B cell (primary cell): Measurements from ENCODE around the gene ATG4A. TPM values are rescaled to one million over a fixed set of nuclear protein-coding genes. Genes with fewer than 3 reads are reported as not detected.

Source experiments
- ATAC-seq: fragments of 200-7000 bp; cut with Tn5 transposase; one replicate; pipeline ENCODE4 v1.10.0; 2021; ENCODE audit warnings: low read depth, mild to moderate bottlenecking, moderate number of reproducible peaks, moderate library complexity
- CTCF ChIA-PET: fragments of 350-600 bp; sonication (Branson Sonifier 250); formaldehyde crosslinking; loops from one replicate; lab custom pipeline; 2021; ENCODE audit warnings: antibody characterized with exemption, inconsistent platforms; lab: Charles Lee
- POLR2A ChIA-PET: fragments of 350-600 bp; sonication (Branson Sonifier 250); formaldehyde crosslinking; loops from one replicate; lab custom pipeline; 2021; ENCODE audit warnings: antibody characterized with exemption; lab: Charles Lee
- DNase-seq: peaks from one replicate; pipeline ENCODE4 v3.0.0; 2013
- H2AFZ ChIP-seq: 2 replicates; pipeline ENCODE4 v1.6.1; 2012; ENCODE audit warnings: mild to moderate bottlenecking, low read depth, low read length; ENCODE audit not compliant: insufficient read depth, poor library complexity, severe bottlenecking
- H3K27ac ChIP-seq, 2 donors: 1 replicate in 1 of 2; 2 replicates in 1 of 2; pipeline ENCODE4 v1.5.1; 2012 to 2013; ENCODE audit warnings: low read length in 2 of 2, mild to moderate bottlenecking in 2 of 2, moderate library complexity in 1 of 2
- H3K27me3 ChIP-seq, 4 experiments: fragments of 200-600 bp in 1 of 4; sonication (generic) in 1 of 4; replicated peaks in 1 of 4; 1 replicate in 2 of 4; 2 replicates in 2 of 4; pipeline versions ENCODE4 v1.6.1 to v1.7.0; 2013 to 2016; ENCODE audit warnings: low read length in 3 of 4, mild to moderate bottlenecking in 2 of 4, mixed read lengths in 1 of 4, moderate library complexity in 1 of 4; ENCODE audit not compliant: insufficient read depth in 4 of 4, control insufficient read depth in 3 of 4; ENCODE audit errors: control extremely low read depth in 1 of 4
- H3K36me3 ChIP-seq, 2 experiments: replicated peaks in 1 of 2; 1 replicate in 1 of 2; 2 replicates in 1 of 2; pipeline versions ENCODE4 v1.6.1 to v1.7.1; 2013; ENCODE audit warnings: low read length in 1 of 2; ENCODE audit not compliant: insufficient read depth in 2 of 2, control insufficient read depth in 1 of 2; ENCODE audit errors: control extremely low read depth in 1 of 2, extremely low read depth in 1 of 2
- H3K4me1 ChIP-seq, 2 donors: fragments of 200-600 bp in 1 of 2; sonication (generic) in 1 of 2; 1 replicate in 1 of 2; 2 replicates in 1 of 2; pipeline versions ENCODE4 v1.5.1 to v1.6.1; 2013 to 2017; ENCODE audit warnings: low read length in 2 of 2; ENCODE audit not compliant: control insufficient read depth in 2 of 2, insufficient read depth in 2 of 2
- H3K4me2 ChIP-seq: replicated peaks from 2 replicates; pipeline ENCODE3; 2012; ENCODE audit warnings: mild to moderate bottlenecking, low read depth, low read length; ENCODE audit not compliant: poor library complexity, severe bottlenecking
- H3K4me3 ChIP-seq, 5 experiments: fragments of 200-600 bp in 1 of 5; sonication (generic) in 1 of 5; 1 replicate in 3 of 5; 2 replicates in 2 of 5; pipeline versions ENCODE4 v1.5.1 to v1.7.0; 2011 to 2016; ENCODE audit warnings: low read length in 4 of 5, mild to moderate bottlenecking in 4 of 5, low read depth in 2 of 5, control low read depth in 1 of 5, moderate library complexity in 1 of 5; ENCODE audit not compliant: insufficient read depth in 1 of 5; ENCODE audit errors: control extremely low read depth in 1 of 5, extremely low read depth in 1 of 5
- H3K79me2 ChIP-seq: fragments of 200-600 bp; sonication (generic); one replicate; pipeline ENCODE4 v1.6.0; 2016; ENCODE audit warnings: low read length; ENCODE audit not compliant: control insufficient read depth, insufficient read depth
- H3K9ac ChIP-seq: fragments of 200-600 bp; sonication (generic); 2 replicates; pipeline ENCODE4 v1.6.1; 2017; ENCODE audit warnings: mild to moderate bottlenecking, low read length, moderate library complexity
- H3K9me3 ChIP-seq, 3 donors: one replicate each; pipeline versions ENCODE4 v1.6.1 to v1.7.1; 2013; ENCODE audit warnings: low read length in 2 of 3; ENCODE audit not compliant: control insufficient read depth in 2 of 3, insufficient read depth in 1 of 3; ENCODE audit errors: control extremely low read depth in 1 of 3
- H4K20me1 ChIP-seq: 2 replicates; pipeline ENCODE4 v1.6.0; 2012; ENCODE audit warnings: mild to moderate bottlenecking, low read length; ENCODE audit not compliant: insufficient read depth, control insufficient read depth, poor library complexity, severe bottlenecking
- H3K27ac Mint-ChIP-seq: one replicate; pipeline ENCODE4 v1.8.0; 2021; ENCODE audit warnings: mixed read lengths
- H3K27me3 Mint-ChIP-seq: one replicate; pipeline ENCODE4 v1.8.0; 2021; ENCODE audit warnings: mixed read lengths
- H3K4me1 Mint-ChIP-seq: one replicate; pipeline ENCODE4 v1.8.0; 2021; ENCODE audit warnings: mixed read lengths
- H3K4me3 Mint-ChIP-seq: one replicate; pipeline ENCODE4 v1.8.0; 2021; ENCODE audit warnings: mixed read lengths
- H3K9me3 Mint-ChIP-seq: one replicate; pipeline ENCODE4 v1.8.0; 2022; ENCODE audit warnings: mixed read lengths; ENCODE audit not compliant: insufficient read depth
- EZH2 ChIP-seq: IDR thresholded peaks from 2 replicates; pipeline ENCODE4 v1.6.1; 2012; ENCODE audit warnings: borderline replicate concordance, low read depth, mild to moderate bottlenecking, moderate library complexity, low read length; ENCODE audit not compliant: insufficient read depth, poor library complexity, severe bottlenecking
- WGBS: methylation state at CpG from one replicate; pipeline ENCODE4 v1.1.5; 2013; ENCODE audit warnings: missing lambda C conversion rate; ENCODE audit not compliant: insufficient coverage; 5-methylcytosine and 5-hydroxymethylcytosine counted together
- intact Hi-C: fragments of 100-400 bp; cut with micrococcal nuclease; formaldehyde crosslinking; loops from one replicate; pipeline ENCODE4 v1.10.0; 2022
- polyA plus RNA-seq: library from polyadenylated mRNA; depleted of rRNA; stranded (reverse); fragments of >200 nt; gene quantifications from 2 replicates; pipeline ENCODE4 v1.2.3, GENCODE V29; 2012
- total RNA-seq, 2 donors: library from RNA; stranded (reverse); fragments of 120-200 nt in 1 of 2; gene quantifications; 1 replicate in 1 of 2; 2 replicates in 1 of 2; pipeline versions ENCODE4 v1.2.3 to v1.2.4, GENCODE V29; 2013 to 2022
- TF ChIP-seq, protein P1 (sequence below): fragments of 200-600 bp; IDR thresholded peaks from one replicate; pipeline ENCODE4 v1.8.0; 2022; ENCODE audit warnings: antibody characterized with exemption, mild to moderate bottlenecking

Gene ATG4A
- total and polyA plus RNA-seq, 2 donors (not counting 1 experiment from before 2014, with no cell fraction given), result 6.1 to 11.4 TPM

DNA sequence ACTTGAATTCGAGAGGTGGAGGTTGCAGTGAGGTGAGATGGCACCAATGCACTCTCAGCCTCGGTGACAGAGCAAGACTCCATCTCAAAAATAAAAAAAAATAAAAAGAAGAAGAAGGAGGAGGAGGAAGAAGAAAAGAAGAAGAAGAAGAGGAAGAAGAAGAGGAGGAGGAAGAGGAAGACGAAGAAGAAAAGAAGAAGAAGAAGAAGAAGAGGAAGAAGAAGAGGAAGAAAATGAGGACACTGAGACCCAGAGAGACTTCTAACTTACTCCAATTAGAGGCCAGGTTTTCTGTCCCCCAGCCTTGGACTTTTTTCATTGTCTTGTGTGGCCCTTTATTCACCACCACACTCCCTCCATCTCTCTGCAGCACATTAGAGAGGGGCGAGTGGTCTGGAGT lies 70.7 kb downstream of the ATG4A start:
- Mint-ChIP-seq H3K27ac (no peak overlapping the region), H3K27me3 (no peaks in the 10 kb centered on the region), H3K4me1 (no peaks in the 10 kb centered on the region), H3K9me3 (no peaks in the 10 kb centered on the region), H3K4me3 (no peak overlapping the region)
- ChIA-PET POLR2A (no interaction called here), CTCF (no interaction called here)
- TF ChIP-seq EZH2, result no peak
- TF ChIP-seq, protein P1, sequence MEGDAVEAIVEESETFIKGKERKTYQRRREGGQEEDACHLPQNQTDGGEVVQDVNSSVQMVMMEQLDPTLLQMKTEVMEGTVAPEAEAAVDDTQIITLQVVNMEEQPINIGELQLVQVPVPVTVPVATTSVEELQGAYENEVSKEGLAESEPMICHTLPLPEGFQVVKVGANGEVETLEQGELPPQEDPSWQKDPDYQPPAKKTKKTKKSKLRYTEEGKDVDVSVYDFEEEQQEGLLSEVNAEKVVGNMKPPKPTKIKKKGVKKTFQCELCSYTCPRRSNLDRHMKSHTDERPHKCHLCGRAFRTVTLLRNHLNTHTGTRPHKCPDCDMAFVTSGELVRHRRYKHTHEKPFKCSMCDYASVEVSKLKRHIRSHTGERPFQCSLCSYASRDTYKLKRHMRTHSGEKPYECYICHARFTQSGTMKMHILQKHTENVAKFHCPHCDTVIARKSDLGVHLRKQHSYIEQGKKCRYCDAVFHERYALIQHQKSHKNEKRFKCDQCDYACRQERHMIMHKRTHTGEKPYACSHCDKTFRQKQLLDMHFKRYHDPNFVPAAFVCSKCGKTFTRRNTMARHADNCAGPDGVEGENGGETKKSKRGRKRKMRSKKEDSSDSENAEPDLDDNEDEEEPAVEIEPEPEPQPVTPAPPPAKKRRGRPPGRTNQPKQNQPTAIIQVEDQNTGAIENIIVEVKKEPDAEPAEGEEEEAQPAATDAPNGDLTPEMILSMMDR, result no peak
- intact Hi-C loops, result no loop called here
- no peak overlapping the region for H2AFZ ChIP-seq
- no peak overlapping the region for H3K4me3 ChIP-seq
- no peaks in the 10 kb centered on the region for H3K79me2 ChIP-seq
- H3K36me3 ChIP-seq, result no peaks in the 10 kb centered on the region
- H3K27ac ChIP-seq, result no peak overlapping the region
- no peaks in the 10 kb centered on the region for H3K27me3 ChIP-seq
- WGBS, result no CpG with 5 or more reads among the region's 4 CpGs
- H3K4me1 ChIP-seq, result no peaks in the 10 kb centered on the region
- DNase-seq (no peak), ATAC-seq (no peak)
- no peak overlapping the region for H3K9ac ChIP-seq
- no peak overlapping the region for H3K4me2 ChIP-seq
- peaks cover 0 to 3% (median 0%) of the 10 kb centered on the region in 3 donors for H3K9me3 ChIP-seq
- no peaks in the 10 kb centered on the region for H4K20me1 ChIP-seq

- Histone ChIP-seq H3K27ac (no peak overlapping the region), H3K36me3 (no peaks in the 10 kb centered on the region), H2AFZ (no peak overlapping the region), H3K4me2 (no peak overlapping the region), H3K9ac (no peak overlapping the region), H3K79me2 (no peaks in the 10 kb centered on the region), H3K27me3 (no peaks in the 10 kb centered on the region), H4K20me1 (no peaks in the 10 kb centered on the region), H3K4me1 (no peaks in the 10 kb centered on the region), H3K4me3 (no peak overlapping the region), H3K9me3 (peaks cover 0 to 3% (median 0%) of the 10 kb centered on the region in 3 donors)
- Mint-ChIP-seq H3K27ac (no peak overlapping the region), H3K4me1 (no peaks in the 10 kb centered on the region), H3K9me3 (no peaks in the 10 kb centered on the region), H3K27me3 (no peaks in the 10 kb centered on the region), H3K4me3 (no peak overlapping the region)
- intact Hi-C loops, result no loop called here
- 92% methylated on average over 4 of the region's 7 CpGs for WGBS
- ChIA-PET POLR2A (no interaction called here), CTCF (no interaction called here)
- DNase-seq, result no peak
- TF ChIP-seq, protein P1, result no peak
- TF ChIP-seq EZH2, result no peak
- no peak for ATAC-seq
Observed at GRCh38 chrX:108163333-108164082, 71.9 kb downstream of the ATG4A start.
